SK-N-SH treated with all-trans-retinoic acid at 6 μM for 48 hours (cell line): ENCODE results near the gene TMEM245.

ENCODE experiments used
- ATAC-seq: fragments of 200-7000 bp; cut with Tn5 transposase; 3 replicates; pipeline ENCODE4 v1.9.1; 2020; ENCODE audit warnings: mild to moderate bottlenecking, moderate library complexity
- BACH2 ChIP-seq: fragments of 250-450 bp; sonication (Bioruptor Pico); IDR thresholded peaks from 2 replicates; pipeline ENCODE4 v1.9.0; 2021; ENCODE audit warnings: mild to moderate bottlenecking, borderline replicate concordance
- CSDC2 ChIP-seq: fragments of 250-450 bp; sonication (Bioruptor Pico); IDR thresholded peaks from 2 replicates; pipeline ENCODE4 v1.5.0; 2020; ENCODE audit warnings: mild to moderate bottlenecking, moderate library complexity
- ESRRG ChIP-seq: fragments of 250-450 bp; sonication (Bioruptor Pico); IDR thresholded peaks from 2 replicates; pipeline ENCODE4 v1.6.1; 2021; ENCODE audit warnings: mild to moderate bottlenecking
- GLIS3 ChIP-seq: fragments of 250-450 bp; sonication (Bioruptor Pico); IDR thresholded peaks from 2 replicates; pipeline ENCODE4 v1.5.0; 2020; ENCODE audit warnings: mild to moderate bottlenecking, moderate library complexity
- ISL1 ChIP-seq: fragments of 250-450 bp; sonication (Bioruptor Pico); IDR thresholded peaks from 2 replicates; pipeline ENCODE4 v2.1.2; 2022; ENCODE audit warnings: mild to moderate bottlenecking, moderate library complexity
- OSR1 ChIP-seq: fragments of 250-450 bp; sonication (Bioruptor Pico); IDR thresholded peaks from 2 replicates; pipeline ENCODE4 v1.8.0; 2022; ENCODE audit warnings: moderate library complexity, mild to moderate bottlenecking, inconsistent platforms
- PPARA ChIP-seq: fragments of 250-450 bp; sonication (Bioruptor Pico); IDR thresholded peaks from 2 replicates; pipeline ENCODE4 v1.5.0; 2020; ENCODE audit warnings: mild to moderate bottlenecking, borderline replicate concordance
- SNAI2 ChIP-seq: fragments of 250-450 bp; sonication (Bioruptor Pico); IDR thresholded peaks from 2 replicates; pipeline ENCODE4 v1.5.0; 2020; ENCODE audit warnings: mild to moderate bottlenecking, moderate library complexity
- TCF4 ChIP-seq: fragments of 250-450 bp; sonication (Bioruptor Pico); IDR thresholded peaks from 2 replicates; pipeline ENCODE4 v1.8.0; 2021; ENCODE audit warnings: mild to moderate bottlenecking, moderate library complexity, borderline replicate concordance
- TOX ChIP-seq: fragments of 250-450 bp; sonication (Bioruptor Pico); IDR thresholded peaks from 2 replicates; pipeline ENCODE4 v1.8.0; 2021; ENCODE audit warnings: mild to moderate bottlenecking, moderate library complexity, borderline replicate concordance
- ZC3H10 ChIP-seq: fragments of 250-450 bp; sonication (Bioruptor Pico); IDR thresholded peaks from 2 replicates; pipeline ENCODE4 v1.5.1; 2021; ENCODE audit warnings: mild to moderate bottlenecking, moderate library complexity
- ZFP3 ChIP-seq: fragments of 250-450 bp; sonication (Bioruptor Pico); IDR thresholded peaks from 2 replicates; pipeline ENCODE4 v1.5.0; 2020; ENCODE audit warnings: mild to moderate bottlenecking, moderate library complexity
- ZFP30 ChIP-seq: fragments of 450-650 bp; formaldehyde crosslinking; IDR thresholded peaks from 2 replicates; pipeline ENCODE4 v1.5.0; 2022; ENCODE audit warnings: mild to moderate bottlenecking, moderate library complexity
- ZNF565 ChIP-seq: fragments of 450-650 bp; formaldehyde crosslinking; conservative IDR thresholded peaks from 2 replicates; pipeline ENCODE4 v1.5.0; 2020; ENCODE audit warnings: low read depth, mild to moderate bottlenecking, moderate library complexity
- ZNF70 ChIP-seq: fragments of 450-650 bp; formaldehyde crosslinking; IDR thresholded peaks from 2 replicates; pipeline ENCODE4 v1.5.0; 2020; ENCODE audit warnings: mild to moderate bottlenecking, moderate library complexity
- ZNF8 ChIP-seq: fragments of 450-650 bp; formaldehyde crosslinking; IDR thresholded peaks from 2 replicates; pipeline ENCODE4 v1.5.0; 2020; ENCODE audit warnings: mild to moderate bottlenecking, moderate library complexity
- TF ChIP-seq, protein P1 (sequence below): fragments of 250-450 bp; sonication (Bioruptor Pico); IDR thresholded peaks from 2 replicates; pipeline ENCODE4 v1.8.0; 2020; ENCODE audit warnings: mild to moderate bottlenecking, moderate library complexity, borderline replicate concordance
- TF ChIP-seq, protein P2 (sequence below): fragments of 250-450 bp; sonication (Bioruptor Pico); IDR thresholded peaks from 2 replicates; pipeline ENCODE4 v1.5.1; 2021; ENCODE audit warnings: mild to moderate bottlenecking, moderate library complexity
- TF ChIP-seq, protein P3 (sequence below): fragments of 250-450 bp; sonication (Bioruptor Pico); IDR thresholded peaks from 2 replicates; pipeline ENCODE4 v1.5.0; 2020; ENCODE audit warnings: mild to moderate bottlenecking, moderate library complexity
- TF ChIP-seq, protein P4 (sequence below): fragments of 250-450 bp; sonication (Bioruptor Pico); IDR thresholded peaks from 2 replicates; pipeline ENCODE4 v1.5.1; 2020; ENCODE audit warnings: low read depth, mild to moderate bottlenecking, moderate library complexity

Gene TMEM245

DNA sequence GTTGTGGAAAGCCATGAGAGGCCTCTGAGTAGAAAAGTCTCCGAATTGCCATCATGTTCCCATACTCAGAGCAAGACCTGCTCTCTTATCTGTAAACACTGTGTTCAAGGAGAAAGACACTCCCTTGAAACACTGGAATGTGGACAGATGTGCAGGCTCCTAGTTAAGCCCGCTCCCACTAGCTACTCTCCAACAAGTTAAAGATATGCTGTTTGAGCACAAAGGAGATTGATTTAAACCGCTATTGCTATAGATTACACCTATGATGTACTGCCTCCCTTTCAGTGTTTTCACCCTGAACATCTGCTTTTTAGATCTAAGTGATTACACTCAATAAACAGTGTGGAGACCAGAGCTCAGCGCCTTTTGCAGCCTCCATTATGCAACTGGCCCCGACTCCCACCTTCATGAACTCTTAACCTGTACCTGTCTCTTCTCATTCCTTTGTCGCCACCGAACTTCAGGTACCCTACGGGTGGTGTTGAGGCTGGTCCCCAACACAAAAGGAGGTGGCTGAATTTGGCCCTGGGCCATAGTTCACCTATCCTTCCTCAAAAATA is 47.5 kb downstream of the TMEM245 start:
- no peak for TF ChIP-seq ZNF8
- ATAC-seq = no peak

DNA sequence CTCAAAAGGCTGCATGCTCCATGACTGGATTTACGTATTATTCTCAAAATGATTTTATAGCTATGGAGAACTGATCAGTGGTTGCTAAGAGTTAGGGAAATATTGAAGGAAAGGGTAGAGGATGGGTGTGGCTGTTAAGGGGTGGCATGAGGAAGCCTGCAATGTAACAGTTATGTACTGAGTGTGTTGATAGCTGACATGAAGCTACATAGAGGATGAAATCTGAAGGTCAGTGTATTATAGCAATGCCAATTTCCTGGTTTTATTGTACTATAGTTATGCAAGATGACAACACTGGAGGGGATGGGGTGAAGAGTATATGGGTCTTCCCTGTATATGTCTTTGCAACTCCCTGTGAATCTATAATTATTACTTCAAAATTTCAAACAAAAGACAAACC is 51.0 kb downstream of the TMEM245 start:
- TF ChIP-seq ISL1 (CRISPR knock-in tag) (no peak), CSDC2 (no peak), OSR1 (no peak), TOX (CRISPR knock-in tag) (no peak), TCF4 (CRISPR knock-in tag) (no peak), ZC3H10 (CRISPR knock-in tag) (no peak), BACH2 (CRISPR knock-in tag) (no peak)
- TF ChIP-seq, protein P1, sequence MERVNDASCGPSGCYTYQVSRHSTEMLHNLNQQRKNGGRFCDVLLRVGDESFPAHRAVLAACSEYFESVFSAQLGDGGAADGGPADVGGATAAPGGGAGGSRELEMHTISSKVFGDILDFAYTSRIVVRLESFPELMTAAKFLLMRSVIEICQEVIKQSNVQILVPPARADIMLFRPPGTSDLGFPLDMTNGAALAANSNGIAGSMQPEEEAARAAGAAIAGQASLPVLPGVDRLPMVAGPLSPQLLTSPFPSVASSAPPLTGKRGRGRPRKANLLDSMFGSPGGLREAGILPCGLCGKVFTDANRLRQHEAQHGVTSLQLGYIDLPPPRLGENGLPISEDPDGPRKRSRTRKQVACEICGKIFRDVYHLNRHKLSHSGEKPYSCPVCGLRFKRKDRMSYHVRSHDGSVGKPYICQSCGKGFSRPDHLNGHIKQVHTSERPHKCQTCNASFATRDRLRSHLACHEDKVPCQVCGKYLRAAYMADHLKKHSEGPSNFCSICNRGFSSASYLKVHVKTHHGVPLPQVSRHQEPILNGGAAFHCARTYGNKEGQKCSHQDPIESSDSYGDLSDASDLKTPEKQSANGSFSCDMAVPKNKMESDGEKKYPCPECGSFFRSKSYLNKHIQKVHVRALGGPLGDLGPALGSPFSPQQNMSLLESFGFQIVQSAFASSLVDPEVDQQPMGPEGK (CRISPR knock-in tag) = no peak
- TF ChIP-seq, protein P2, sequence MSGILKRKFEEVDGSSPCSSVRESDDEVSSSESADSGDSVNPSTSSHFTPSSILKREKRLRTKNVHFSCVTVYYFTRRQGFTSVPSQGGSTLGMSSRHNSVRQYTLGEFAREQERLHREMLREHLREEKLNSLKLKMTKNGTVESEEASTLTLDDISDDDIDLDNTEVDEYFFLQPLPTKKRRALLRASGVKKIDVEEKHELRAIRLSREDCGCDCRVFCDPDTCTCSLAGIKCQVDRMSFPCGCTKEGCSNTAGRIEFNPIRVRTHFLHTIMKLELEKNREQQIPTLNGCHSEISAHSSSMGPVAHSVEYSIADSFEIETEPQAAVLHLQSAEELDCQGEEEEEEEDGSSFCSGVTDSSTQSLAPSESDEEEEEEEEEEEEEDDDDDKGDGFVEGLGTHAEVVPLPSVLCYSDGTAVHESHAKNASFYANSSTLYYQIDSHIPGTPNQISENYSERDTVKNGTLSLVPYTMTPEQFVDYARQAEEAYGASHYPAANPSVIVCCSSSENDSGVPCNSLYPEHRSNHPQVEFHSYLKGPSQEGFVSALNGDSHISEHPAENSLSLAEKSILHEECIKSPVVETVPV (CRISPR knock-in tag) = no peak
- TF ChIP-seq, protein P3, sequence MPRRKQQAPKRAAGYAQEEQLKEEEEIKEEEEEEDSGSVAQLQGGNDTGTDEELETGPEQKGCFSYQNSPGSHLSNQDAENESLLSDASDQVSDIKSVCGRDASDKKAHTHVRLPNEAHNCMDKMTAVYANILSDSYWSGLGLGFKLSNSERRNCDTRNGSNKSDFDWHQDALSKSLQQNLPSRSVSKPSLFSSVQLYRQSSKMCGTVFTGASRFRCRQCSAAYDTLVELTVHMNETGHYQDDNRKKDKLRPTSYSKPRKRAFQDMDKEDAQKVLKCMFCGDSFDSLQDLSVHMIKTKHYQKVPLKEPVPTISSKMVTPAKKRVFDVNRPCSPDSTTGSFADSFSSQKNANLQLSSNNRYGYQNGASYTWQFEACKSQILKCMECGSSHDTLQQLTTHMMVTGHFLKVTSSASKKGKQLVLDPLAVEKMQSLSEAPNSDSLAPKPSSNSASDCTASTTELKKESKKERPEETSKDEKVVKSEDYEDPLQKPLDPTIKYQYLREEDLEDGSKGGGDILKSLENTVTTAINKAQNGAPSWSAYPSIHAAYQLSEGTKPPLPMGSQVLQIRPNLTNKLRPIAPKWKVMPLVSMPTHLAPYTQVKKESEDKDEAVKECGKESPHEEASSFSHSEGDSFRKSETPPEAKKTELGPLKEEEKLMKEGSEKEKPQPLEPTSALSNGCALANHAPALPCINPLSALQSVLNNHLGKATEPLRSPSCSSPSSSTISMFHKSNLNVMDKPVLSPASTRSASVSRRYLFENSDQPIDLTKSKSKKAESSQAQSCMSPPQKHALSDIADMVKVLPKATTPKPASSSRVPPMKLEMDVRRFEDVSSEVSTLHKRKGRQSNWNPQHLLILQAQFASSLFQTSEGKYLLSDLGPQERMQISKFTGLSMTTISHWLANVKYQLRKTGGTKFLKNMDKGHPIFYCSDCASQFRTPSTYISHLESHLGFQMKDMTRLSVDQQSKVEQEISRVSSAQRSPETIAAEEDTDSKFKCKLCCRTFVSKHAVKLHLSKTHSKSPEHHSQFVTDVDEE (CRISPR knock-in tag) = no peak
- TF ChIP-seq, all 23 proteins: peak for 0
- no peak for ATAC-seq

DNA sequence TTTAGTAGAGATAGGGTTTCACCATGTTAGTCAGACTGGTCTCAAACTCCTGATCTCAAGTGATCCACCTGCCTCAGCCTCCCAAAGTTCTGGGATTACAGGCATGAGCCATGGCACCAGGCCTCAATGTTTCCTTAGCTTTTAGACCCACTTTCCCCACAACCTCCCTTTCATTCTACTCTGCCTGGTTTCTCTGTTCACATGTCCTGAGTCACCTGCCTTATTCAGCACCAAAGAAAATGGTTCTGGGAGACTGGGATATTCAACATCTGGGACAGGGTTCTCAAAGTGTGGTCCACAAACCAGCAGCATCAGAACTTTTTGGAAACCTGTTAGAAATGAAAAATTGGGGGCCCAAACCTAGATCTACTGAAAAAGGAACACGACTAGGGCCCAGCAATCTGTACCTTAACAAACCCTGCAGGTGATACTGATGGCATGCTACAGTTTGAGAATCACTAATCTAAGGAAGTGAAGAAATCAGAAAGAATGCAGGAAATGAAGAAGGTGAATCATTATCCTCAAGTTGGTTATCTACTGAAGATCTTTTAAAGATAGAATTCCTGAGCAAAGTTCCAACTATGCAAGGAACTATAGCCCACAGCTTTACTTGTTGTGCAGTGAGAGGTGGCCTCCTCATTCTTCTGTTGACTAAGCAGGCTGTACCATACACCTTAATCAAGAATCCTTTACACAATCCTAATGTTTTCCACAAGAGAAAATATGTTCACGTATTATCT is 54.6 kb downstream of the TMEM245 start:
- TF ChIP-seq, protein P1 (CRISPR knock-in tag) = no peak
- no peak for TF ChIP-seq ISL1 (CRISPR knock-in tag)
- TF ChIP-seq, protein P3 (CRISPR knock-in tag) = no peak
- TF ChIP-seq ZFP3 (CRISPR knock-in tag) = no peak
- TF ChIP-seq GLIS3 (CRISPR knock-in tag) = no peak
- TF ChIP-seq, protein P4, sequence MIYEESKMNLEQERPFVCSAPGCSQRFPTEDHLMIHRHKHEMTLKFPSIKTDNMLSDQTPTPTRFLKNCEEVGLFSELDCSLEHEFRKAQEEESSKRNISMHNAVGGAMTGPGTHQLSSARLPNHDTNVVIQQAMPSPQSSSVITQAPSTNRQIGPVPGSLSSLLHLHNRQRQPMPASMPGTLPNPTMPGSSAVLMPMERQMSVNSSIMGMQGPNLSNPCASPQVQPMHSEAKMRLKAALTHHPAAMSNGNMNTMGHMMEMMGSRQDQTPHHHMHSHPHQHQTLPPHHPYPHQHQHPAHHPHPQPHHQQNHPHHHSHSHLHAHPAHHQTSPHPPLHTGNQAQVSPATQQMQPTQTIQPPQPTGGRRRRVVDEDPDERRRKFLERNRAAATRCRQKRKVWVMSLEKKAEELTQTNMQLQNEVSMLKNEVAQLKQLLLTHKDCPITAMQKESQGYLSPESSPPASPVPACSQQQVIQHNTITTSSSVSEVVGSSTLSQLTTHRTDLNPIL (CRISPR knock-in tag) = no peak
- TF ChIP-seq SNAI2 = no peak
- TF ChIP-seq CSDC2 = no peak
- TF ChIP-seq, protein P2 (CRISPR knock-in tag) = no peak
- no peak for TF ChIP-seq ZNF8
- no peak for TF ChIP-seq ESRRG (CRISPR knock-in tag)
- no peak for TF ChIP-seq ZFP30 (CRISPR knock-in tag)
- no peak for TF ChIP-seq ZNF70 (CRISPR knock-in tag)
- no peak for TF ChIP-seq ZNF565
- TF ChIP-seq PPARA (CRISPR knock-in tag) = no peak
- TF ChIP-seq, all 23 proteins: peak for 0
- ATAC-seq = peak; percentile 83
